ENCODE results near the gene LAMA5. TPM values are rescaled to one million over a fixed set of nuclear protein-coding genes. Genes with fewer than 3 reads are reported as not detected.

The LAMA5 gene
- total RNA-seq, 1 donor from 2014 or later = 12.1 TPM

- Histone ChIP-seq H4K20me1 (ENCODE audit: low read depth) (no peaks in the 10 kb centered on the region), H3K9ac (no peak overlapping the region)
- no peak for DNase-seq (ENCODE audit: low spot score)
Measured at GRCh38 chr20:62284448-62284847, 82.7 kb downstream of the LAMA5 start.

GRCh38 chr20:62282877-62283503 is 84.1 kb downstream of the LAMA5 start:
- no peak for DNase-seq (ENCODE audit: low spot score)
- Histone ChIP-seq H3K9ac (no peak overlapping the region), H3K36me3 (no peaks in the 10 kb centered on the region), H3K27ac (no peak overlapping the region), H3K4me3 (no peak overlapping the region), H3K4me2 (no peak overlapping the region), H3K4me1 (no peaks in the 10 kb centered on the region), H2AFZ (replicated peaks) (no peak overlapping the region), H3K27me3 (no peaks in the 10 kb centered on the region), H3F3A (ENCODE audit: low read depth) (no peaks in the 10 kb centered on the region), H4K20me1 (ENCODE audit: low read depth) (no peaks in the 10 kb centered on the region), H3K9me3 (ENCODE audit: low read depth) (no peaks in the 10 kb centered on the region), H3K79me2 (ENCODE audit: low read depth) (no peaks in the 10 kb centered on the region)
- Mint-ChIP-seq H3K27ac (no peak overlapping the region), H3K27me3 (ENCODE audit: insufficient read depth, low read depth) (peaks cover 5% of the 10 kb centered on the region), H3K4me1 (no peaks in the 10 kb centered on the region), H3K36me3 (peaks cover 28% of the 10 kb centered on the region), H3K9me3 (no peaks in the 10 kb centered on the region), H3K4me3 (no peak overlapping the region)
- TF ChIP-seq CTCF (IDR thresholded peaks at IDR 0.05) (no peak), EZH2 (IDR thresholded peaks at IDR 0.05) (no peak), EZH2phosphoT487 (IDR thresholded peaks at IDR 0.05) (no peak)

More at GRCh38 chr20:62284448-62284847, 82.7 kb downstream of the LAMA5 start:
- Mint-ChIP-seq H3K27ac (no peak overlapping the region), H3K36me3 (peaks cover 25% of the 10 kb centered on the region), H3K4me3 (no peak overlapping the region), H3K4me1 (no peaks in the 10 kb centered on the region), H3K27me3 (ENCODE audit: insufficient read depth, low read depth) (peaks cover 3% of the 10 kb centered on the region), H3K9me3 (no peaks in the 10 kb centered on the region)
- H3K4me1 ChIP-seq = no peaks in the 10 kb centered on the region
- H3K27me3 ChIP-seq = no peaks in the 10 kb centered on the region
- H2AFZ ChIP-seq (replicated peaks) = no peak overlapping the region
- no peaks in the 10 kb centered on the region for H3K79me2 ChIP-seq (ENCODE audit: low read depth)
- H3K9me3 ChIP-seq (ENCODE audit: low read depth) = no peaks in the 10 kb centered on the region
- no peak overlapping the region for H3K4me2 ChIP-seq
- H3K4me3 ChIP-seq = no peak overlapping the region
- TF ChIP-seq CTCF (IDR thresholded peaks at IDR 0.05) = no peak
- no peak for TF ChIP-seq EZH2 (IDR thresholded peaks at IDR 0.05)
- TF ChIP-seq EZH2phosphoT487 (IDR thresholded peaks at IDR 0.05) = no peak
- no peaks in the 10 kb centered on the region for H3F3A ChIP-seq (ENCODE audit: low read depth)
- H3K27ac ChIP-seq = no peak overlapping the region
- no peaks in the 10 kb centered on the region for H3K36me3 ChIP-seq

GRCh38 chr20:62282103-62282502 is 85.0 kb downstream of the LAMA5 start:
- no peaks in the 10 kb centered on the region for H3K4me1 ChIP-seq
- no peaks in the 10 kb centered on the region for H4K20me1 ChIP-seq (ENCODE audit: low read depth)
- no peak overlapping the region for H2AFZ ChIP-seq (replicated peaks)
- TF ChIP-seq EZH2phosphoT487 (IDR thresholded peaks at IDR 0.05) = no peak
- no peak for TF ChIP-seq CTCF (IDR thresholded peaks at IDR 0.05)
- TF ChIP-seq EZH2 (IDR thresholded peaks at IDR 0.05) = no peak
- no peak overlapping the region for H3K4me3 ChIP-seq
- no peaks in the 10 kb centered on the region for H3K27me3 ChIP-seq
- no peak overlapping the region for H3K4me2 ChIP-seq
- no peaks in the 10 kb centered on the region for H3F3A ChIP-seq (ENCODE audit: low read depth)
- Mint-ChIP-seq H3K9me3 (no peaks in the 10 kb centered on the region), H3K4me3 (no peak overlapping the region), H3K4me1 (no peaks in the 10 kb centered on the region), H3K27ac (no peak overlapping the region), H3K36me3 (peaks cover 28% of the 10 kb centered on the region), H3K27me3 (ENCODE audit: insufficient read depth, low read depth) (peaks cover 7% of the 10 kb centered on the region)
- H3K9me3 ChIP-seq (ENCODE audit: low read depth) = no peaks in the 10 kb centered on the region
- H3K36me3 ChIP-seq = no peaks in the 10 kb centered on the region
- no peak overlapping the region for H3K9ac ChIP-seq
- H3K79me2 ChIP-seq (ENCODE audit: low read depth) = no peaks in the 10 kb centered on the region
- no peak for DNase-seq (ENCODE audit: low spot score)
- H3K27ac ChIP-seq = no peak overlapping the region

All from neural progenitor cell (in vitro differentiated cells).